Measurements from ENCODE around the gene PITPNC1. TPM values are rescaled to one million over a fixed set of nuclear protein-coding genes. Genes with fewer than 3 reads are reported as not detected.

The PITPNC1 gene
- total RNA-seq, 1 experiment from 2014 or later: 4.2 TPM

GRCh38 chr17:67542219-67543114 is 165.4 kb downstream of the PITPNC1 start:
- DNase-seq: no peak
- ChIA-PET CTCF (no interaction called here), POLR2A (no interaction called here)
- H3K9me3 Mint-ChIP-seq (ENCODE audit: unreplicated experiment): peaks cover under 1% of the 10 kb centered on the region
- no peak overlapping the region for H3K4me3 ChIP-seq (ENCODE audit: low read depth, low read length)
- H3K9me3 ChIP-seq: no peaks in the 10 kb centered on the region
- H3K36me3 ChIP-seq (ENCODE audit: control insufficient read depth, insufficient read depth, low read length): no peaks in the 10 kb centered on the region
- H3K27ac Mint-ChIP-seq (ENCODE audit: unreplicated experiment): no peak overlapping the region
- intact Hi-C loops (cut with micrococcal nuclease; ENCODE audit: unreplicated experiment): no loop called here
- no peaks in the 10 kb centered on the region for H3K27me3 Mint-ChIP-seq (ENCODE audit: insufficient read depth, unreplicated experiment)
- no peak overlapping the region for H3K4me3 Mint-ChIP-seq (ENCODE audit: unreplicated experiment)
- no peaks in the 10 kb centered on the region for H3K4me1 Mint-ChIP-seq (ENCODE audit: low read depth, unreplicated experiment)
- H3K4me1 ChIP-seq: no peaks in the 10 kb centered on the region
- no TSS peak for BruUV-seq (replicated peaks)
- no peaks in the 10 kb centered on the region for H3K27me3 ChIP-seq (replicated peaks; ENCODE audit: control insufficient read depth, insufficient read depth, low read length)
- H3K36me3 Mint-ChIP-seq (ENCODE audit: insufficient read depth, unreplicated experiment): no peaks in the 10 kb centered on the region
- TF ChIP-seq CTCF (IDR thresholded peaks at IDR 0.05; ENCODE audit: insufficient read depth in 1 of 2, low read depth in 1 of 2, low read length in 1 of 2, severe bottlenecking in 1 of 2, unreplicated experiment in 1 of 2): no peak

GRCh38 chr17:67544364-67544955 is 167.4 kb downstream of the PITPNC1 start:
- Histone ChIP-seq H3K4me1 (no peaks in the 10 kb centered on the region), H3K27me3 (replicated peaks; ENCODE audit: control insufficient read depth, insufficient read depth, low read length) (no peaks in the 10 kb centered on the region), H3K4me3 (ENCODE audit: low read depth, low read length) (no peak overlapping the region), H3K36me3 (ENCODE audit: control insufficient read depth, insufficient read depth, low read length) (no peaks in the 10 kb centered on the region), H3K9me3 (no peaks in the 10 kb centered on the region)
- TF ChIP-seq CTCF (IDR thresholded peaks at IDR 0.05; ENCODE audit: insufficient read depth in 1 of 2, low read depth in 1 of 2, low read length in 1 of 2, severe bottlenecking in 1 of 2, unreplicated experiment in 1 of 2): no peak
- Mint-ChIP-seq H3K27ac (ENCODE audit: unreplicated experiment) (no peak overlapping the region), H3K36me3 (ENCODE audit: insufficient read depth, unreplicated experiment) (no peaks in the 10 kb centered on the region), H3K9me3 (ENCODE audit: unreplicated experiment) (no peaks in the 10 kb centered on the region), H3K4me3 (ENCODE audit: unreplicated experiment) (no peak overlapping the region), H3K27me3 (ENCODE audit: insufficient read depth, unreplicated experiment) (no peaks in the 10 kb centered on the region), H3K4me1 (ENCODE audit: low read depth, unreplicated experiment) (no peaks in the 10 kb centered on the region)
- POLR2A ChIA-PET: no interaction called here
- BruUV-seq (replicated peaks): no TSS peak
- CTCF ChIA-PET: no interaction called here
- no peak for DNase-seq
- intact Hi-C loops (cut with micrococcal nuclease; ENCODE audit: unreplicated experiment): no loop called here

- H3K4me3 ChIP-seq (ENCODE audit: low read depth, low read length): no peak overlapping the region
- no peaks in the 10 kb centered on the region for H3K36me3 Mint-ChIP-seq (ENCODE audit: insufficient read depth, unreplicated experiment)
- H3K36me3 ChIP-seq (ENCODE audit: control insufficient read depth, insufficient read depth, low read length): no peaks in the 10 kb centered on the region
- ChIA-PET POLR2A (no interaction called here), CTCF (no interaction called here)
- H3K9me3 Mint-ChIP-seq (ENCODE audit: unreplicated experiment): no peaks in the 10 kb centered on the region
- no peaks in the 10 kb centered on the region for H3K27me3 Mint-ChIP-seq (ENCODE audit: insufficient read depth, unreplicated experiment)
- no peak overlapping the region for H3K27ac Mint-ChIP-seq (ENCODE audit: unreplicated experiment)
- H3K4me1 Mint-ChIP-seq (ENCODE audit: low read depth, unreplicated experiment): peaks cover 6% of the 10 kb centered on the region
- BruUV-seq (replicated peaks): no TSS peak
- intact Hi-C loops (cut with micrococcal nuclease; ENCODE audit: unreplicated experiment): no loop called here
- H3K27me3 ChIP-seq (replicated peaks; ENCODE audit: control insufficient read depth, insufficient read depth, low read length): no peaks in the 10 kb centered on the region
- H3K9me3 ChIP-seq: no peaks in the 10 kb centered on the region
- H3K4me3 Mint-ChIP-seq (ENCODE audit: unreplicated experiment): no peak overlapping the region
- no peak for DNase-seq
- H3K4me1 ChIP-seq: peaks cover 8% of the 10 kb centered on the region; the same call in 1 of the 2 replicates
- no peak for TF ChIP-seq CTCF (IDR thresholded peaks at IDR 0.05; ENCODE audit: insufficient read depth in 1 of 2, low read depth in 1 of 2, low read length in 1 of 2, severe bottlenecking in 1 of 2, unreplicated experiment in 1 of 2)
Observed at GRCh38 chr17:67546578-67547527, 169.8 kb downstream of the PITPNC1 start.
